GM21737 (cell line): ENCODE measurements around the gene FRG2B.
"Not testable (repeated sequence)": the region's sequence is repeated elsewhere in the genome, so short reads cannot be mapped to it uniquely, and the experiment has no call there.

Experiments used
- ATAC-seq: cut with Tn5 transposase; IDR thresholded peaks from one replicate; pipeline ENCODE4 v1.9.1; 2021; ENCODE audit warnings: mild to moderate bottlenecking, moderate library complexity; ENCODE audit not compliant: unreplicated experiment

Gene FRG2B

GRCh38 chr10:133626695-133627094, at the start of gene FRG2B:
TSS of gene FRG2B (minus strand) at chr10:133626795. CDS start at chr10:133626742, 53 bp downstream.
- ATAC-seq, result not testable (repeated sequence)

- not testable (repeated sequence) for ATAC-seq
Measured at GRCh38 chr10:133667446-133667845, 40.9 kb upstream of the FRG2B start.

DNA sequence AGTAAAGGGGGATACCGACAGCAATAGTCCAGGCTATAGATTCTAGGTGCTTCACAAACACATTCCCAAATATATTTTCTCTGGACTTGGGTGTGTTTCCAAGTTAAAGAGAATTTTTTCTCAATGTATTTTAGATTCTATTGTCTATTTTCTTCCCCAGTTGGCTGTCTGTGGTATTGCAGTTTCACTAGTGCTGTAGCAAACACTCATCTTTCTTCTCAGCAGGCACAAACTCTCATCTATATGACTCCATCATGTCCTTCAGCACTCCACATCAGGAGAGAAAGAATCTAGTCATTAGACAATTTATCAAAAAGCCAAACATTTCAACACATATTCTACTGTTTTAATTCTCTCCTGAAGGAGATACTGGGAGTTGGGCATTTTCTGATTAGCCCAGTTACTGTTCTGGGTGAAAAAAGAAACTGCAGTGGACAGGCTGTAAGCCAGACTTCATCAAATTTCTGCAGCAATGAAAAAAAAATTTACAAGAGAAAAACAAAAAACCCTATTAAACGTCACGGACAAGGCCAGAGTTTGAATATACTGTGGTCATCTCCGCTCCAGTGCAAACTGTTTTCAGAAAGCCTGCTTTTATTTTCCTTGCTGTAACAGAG, 37.1 kb upstream of the FRG2B start:
- ATAC-seq, result not testable (repeated sequence)

GRCh38 chr10:133661122-133661521, 34.5 kb upstream of the FRG2B start:
- ATAC-seq, result not testable (repeated sequence)

DNA sequence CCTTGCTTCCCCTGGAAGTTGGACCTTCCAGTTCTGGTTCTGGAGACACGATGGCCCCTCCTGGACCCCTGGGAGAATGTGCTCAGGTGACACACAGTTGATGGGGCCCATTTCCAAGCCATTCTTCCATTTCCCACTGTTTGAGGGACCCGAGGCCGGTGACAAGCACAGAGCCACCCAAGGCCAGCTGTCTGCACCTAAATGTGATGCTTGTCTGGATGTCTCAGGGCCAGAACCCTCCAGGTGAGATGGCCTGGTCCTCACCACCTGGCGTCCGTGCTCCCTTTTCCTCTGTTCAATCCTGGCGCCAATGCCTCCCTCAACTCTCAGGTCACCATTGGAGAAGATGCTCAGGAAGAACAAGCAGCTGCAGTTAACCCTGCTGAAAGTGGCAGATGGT, 33.9 kb upstream of the FRG2B start:
- not testable (repeated sequence) for ATAC-seq

DNA sequence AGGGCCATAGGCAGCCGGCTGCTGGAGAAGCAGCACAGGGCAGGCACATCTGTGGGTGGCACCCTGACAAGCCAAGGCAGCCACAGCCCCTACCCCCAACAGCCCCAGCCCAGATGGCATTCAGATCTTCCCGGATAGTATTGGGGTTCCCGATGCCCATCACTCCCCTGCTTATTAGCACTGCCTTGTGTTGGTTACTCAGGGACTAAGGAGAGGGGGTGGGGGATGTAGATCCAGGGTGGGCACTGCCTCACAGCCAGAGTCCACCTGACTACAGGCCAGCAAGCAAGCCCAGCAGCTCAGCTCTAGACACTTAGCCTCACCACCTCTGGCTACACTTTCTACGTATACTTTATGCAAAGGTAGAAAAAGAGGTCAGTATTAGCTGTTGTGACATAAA, 30.7 kb upstream of the FRG2B start:
- ATAC-seq, result not testable (repeated sequence)

- not testable (repeated sequence) for ATAC-seq
Measured at GRCh38 chr10:133648872-133649455, 22.4 kb upstream of the FRG2B start.

GRCh38 chr10:133647075-133647748, 20.6 kb upstream of the FRG2B start:
- ATAC-seq, result peak; percentile 83

- not testable (repeated sequence) for ATAC-seq
Measured at GRCh38 chr10:133637846-133638235, 11.2 kb upstream of the FRG2B start.

GRCh38 chr10:133637202-133637845, 10.7 kb upstream of the FRG2B start:
- not testable (repeated sequence) for ATAC-seq

DNA sequence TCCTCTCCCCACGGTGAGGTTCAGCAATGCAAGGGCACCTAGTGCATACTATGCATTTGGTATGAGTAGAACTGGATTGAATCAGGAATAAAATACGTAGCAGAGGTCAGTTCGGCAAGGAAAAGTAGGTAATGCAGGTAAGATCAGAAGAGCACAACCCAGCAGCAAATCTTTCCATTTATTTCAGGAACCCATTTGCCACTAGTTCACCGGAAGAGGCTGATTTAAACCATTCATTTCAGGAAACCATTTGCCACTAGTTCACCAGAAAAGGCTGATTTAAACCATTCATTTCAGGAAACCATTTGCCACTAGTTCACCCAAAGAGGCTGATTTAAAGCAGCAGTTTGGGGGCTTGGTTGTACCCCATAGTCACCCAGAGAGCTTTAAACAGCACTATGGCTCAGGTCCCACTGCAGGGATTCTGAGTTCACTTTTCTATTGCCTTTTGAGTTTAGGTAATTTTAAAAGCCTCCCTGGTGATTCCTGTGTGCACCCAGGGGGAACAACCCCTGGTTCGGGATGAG, 4.2 kb upstream of the FRG2B start:
- not testable (repeated sequence) for ATAC-seq

- ATAC-seq, result not testable (repeated sequence)
Measured at GRCh38 chr10:133622544-133622943, 4.1 kb downstream of the FRG2B start.

GRCh38 chr10:133618851-133619250, 7.7 kb downstream of the FRG2B start:
- ATAC-seq, result no peak

- ATAC-seq, result no peak
Measured at GRCh38 chr10:133617196-133617595, 9.4 kb downstream of the FRG2B start.

DNA sequence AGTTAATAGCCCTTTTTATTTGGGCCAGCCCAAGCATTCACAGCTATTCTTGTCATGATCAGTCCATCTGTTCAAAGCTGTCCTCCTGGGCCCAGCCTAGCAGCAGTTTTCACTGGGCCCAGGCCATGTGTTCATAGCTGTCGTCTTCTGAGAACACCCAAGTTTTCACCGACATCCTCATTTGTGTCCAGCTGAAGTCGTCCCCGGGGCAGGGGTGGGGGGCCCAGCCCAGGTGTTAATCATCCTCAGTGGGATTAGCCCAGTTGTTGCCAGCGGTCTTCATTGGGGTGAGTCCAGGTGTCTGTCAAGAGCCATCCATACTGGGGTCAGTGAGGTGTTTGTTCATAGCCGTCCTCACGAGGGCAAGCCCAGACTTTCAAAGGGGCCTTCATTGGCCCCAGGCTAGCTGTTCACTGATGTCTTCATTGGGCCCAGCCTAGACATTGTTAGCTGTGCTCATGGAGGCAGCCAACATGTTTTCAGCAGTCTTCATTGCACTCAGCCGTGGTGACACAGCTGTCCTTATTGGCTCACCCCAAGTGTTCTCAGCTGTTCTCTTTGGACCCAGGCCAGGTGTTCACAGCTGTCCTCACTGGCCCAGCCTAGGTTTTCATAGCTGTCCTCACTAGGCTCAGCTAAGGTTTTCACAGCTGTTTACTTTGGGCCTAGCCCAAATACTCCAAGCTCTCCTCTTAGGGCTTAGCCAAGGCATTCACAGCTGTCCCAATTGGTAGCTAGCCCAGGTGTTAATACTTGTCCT, 10.0 kb downstream of the FRG2B start:
- ATAC-seq, result no peak

GRCh38 chr10:133614830-133615580, 11.6 kb downstream of the FRG2B start:
- ATAC-seq, result no peak

DNA sequence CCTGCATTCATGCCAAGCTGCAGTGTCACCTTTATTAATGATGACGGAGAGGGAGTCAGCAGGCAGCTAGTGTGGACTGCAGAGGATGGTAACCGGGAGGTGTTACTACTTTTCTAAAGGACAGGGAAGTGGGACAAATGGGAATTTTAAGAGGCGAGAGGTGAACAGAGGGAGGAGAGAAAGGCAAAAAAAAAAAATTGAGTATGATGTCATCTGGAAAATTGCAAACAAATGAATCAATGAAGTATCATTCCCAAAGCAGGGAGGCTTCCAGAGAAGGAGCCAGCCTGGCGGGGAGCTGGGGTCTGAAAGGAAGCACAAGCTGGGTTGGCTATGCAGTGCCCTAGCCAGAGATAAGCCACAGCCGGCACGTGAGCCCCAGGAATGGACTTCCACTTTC, 12.9 kb downstream of the FRG2B start:
- no peak for ATAC-seq

DNA sequence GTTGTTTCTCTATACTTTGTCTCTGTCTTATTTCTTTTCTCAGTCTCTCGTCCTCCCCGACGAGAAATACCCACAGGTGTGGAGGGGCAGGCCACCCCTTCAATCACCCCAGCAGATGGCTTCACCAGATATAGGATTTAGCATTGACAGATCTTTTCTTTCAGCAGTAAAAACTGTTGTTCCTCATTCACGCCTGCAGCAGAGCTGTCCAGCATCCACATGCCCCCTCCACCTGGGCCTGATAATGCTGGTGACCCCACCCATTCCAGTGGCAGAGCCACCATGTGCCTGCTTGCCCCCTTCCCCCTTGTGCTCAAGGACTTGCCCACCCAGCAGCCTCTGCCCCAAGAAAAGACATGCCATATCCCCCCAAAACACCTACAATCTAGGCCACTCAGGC, 15.5 kb downstream of the FRG2B start:
- ATAC-seq, result no peak

DNA sequence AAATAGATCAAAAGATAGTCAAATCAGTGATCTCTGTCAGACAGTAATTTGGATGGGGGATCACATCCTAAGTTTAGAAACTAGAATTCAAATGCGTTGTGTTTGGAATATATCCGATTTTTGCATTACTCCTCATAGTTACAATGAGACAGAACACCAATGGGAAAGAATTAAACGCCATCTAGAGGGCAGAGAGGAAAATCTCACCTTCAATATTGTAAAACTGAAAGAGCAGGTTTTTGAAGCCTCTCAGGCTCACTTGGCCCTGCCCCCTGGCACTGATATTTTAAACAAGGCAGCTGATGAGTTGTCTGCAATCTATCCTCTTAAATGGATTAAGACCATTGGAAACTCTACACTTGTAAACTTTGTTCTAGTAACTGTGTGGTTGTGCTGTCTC, 17.7 kb downstream of the FRG2B start:
- no peak for ATAC-seq

GRCh38 chr10:133603434-133603833, 23.2 kb downstream of the FRG2B start:
- not testable (repeated sequence) for ATAC-seq
